ENCODE measurements around the gene TMEM200C.
"Not testable (repeated sequence)": the region's sequence is repeated elsewhere in the genome, so short reads cannot be mapped to it uniquely, and the experiment has no call there.

Gene TMEM200C

GRCh38 chr18:5891184-5891853 lies 4.0 kb downstream of the TMEM200C start:
- no peak for DNase-seq

GRCh38 chr18:5890331-5891183 lies 4.8 kb downstream of the TMEM200C start:
- DNase-seq, result no peak

GRCh38 chr18:5885361-5885760 lies 10.0 kb downstream of the TMEM200C start:
- DNase-seq, result no peak

GRCh38 chr18:5884375-5884774 lies 10.9 kb downstream of the TMEM200C start:
- no peak for DNase-seq

- peak; percentile 43 for DNase-seq
These were observed 15.8 kb downstream of the TMEM200C start for GRCh38 chr18:5879479-5879882.

GRCh38 chr18:5876891-5877290 lies 18.4 kb downstream of the TMEM200C start:
- DNase-seq, result no peak

GRCh38 chr18:5874336-5874735 lies 21.0 kb downstream of the TMEM200C start:
- DNase-seq, result no peak

GRCh38 chr18:5872886-5873285 lies 22.4 kb downstream of the TMEM200C start:
- DNase-seq, result no peak

GRCh38 chr18:5871426-5871825 lies 23.9 kb downstream of the TMEM200C start:
- DNase-seq, result no peak

GRCh38 chr18:5868218-5868854 lies 27.0 kb downstream of the TMEM200C start:
- DNase-seq, result peak; percentile 81

- no peak for DNase-seq
These were observed 29.8 kb downstream of the TMEM200C start for GRCh38 chr18:5865521-5865920.

GRCh38 chr18:5862127-5862526 lies 33.2 kb downstream of the TMEM200C start:
- not testable (repeated sequence) for DNase-seq

GRCh38 chr18:5857180-5857579 lies 38.1 kb downstream of the TMEM200C start:
- DNase-seq, result no peak

GRCh38 chr18:5853253-5853652 lies 42.1 kb downstream of the TMEM200C start:
- no peak for DNase-seq

GRCh38 chr18:5851998-5852397 lies 43.3 kb downstream of the TMEM200C start:
- no peak for DNase-seq

- DNase-seq, result no peak
These were observed 52.7 kb downstream of the TMEM200C start for GRCh38 chr18:5842653-5843052.

GRCh38 chr18:5841518-5841917 lies 53.8 kb downstream of the TMEM200C start:
- DNase-seq, result no peak

- DNase-seq, result no peak
These were observed 54.8 kb downstream of the TMEM200C start for GRCh38 chr18:5840547-5840946.

GRCh38 chr18:5840025-5840424 lies 55.3 kb downstream of the TMEM200C start:
- no peak for DNase-seq

GRCh38 chr18:5839102-5839501 lies 56.2 kb downstream of the TMEM200C start:
- no peak for DNase-seq

Data from midbrain (tissue), 1 donor.